ENCODE measurements around the gene GRK5.

DNA sequence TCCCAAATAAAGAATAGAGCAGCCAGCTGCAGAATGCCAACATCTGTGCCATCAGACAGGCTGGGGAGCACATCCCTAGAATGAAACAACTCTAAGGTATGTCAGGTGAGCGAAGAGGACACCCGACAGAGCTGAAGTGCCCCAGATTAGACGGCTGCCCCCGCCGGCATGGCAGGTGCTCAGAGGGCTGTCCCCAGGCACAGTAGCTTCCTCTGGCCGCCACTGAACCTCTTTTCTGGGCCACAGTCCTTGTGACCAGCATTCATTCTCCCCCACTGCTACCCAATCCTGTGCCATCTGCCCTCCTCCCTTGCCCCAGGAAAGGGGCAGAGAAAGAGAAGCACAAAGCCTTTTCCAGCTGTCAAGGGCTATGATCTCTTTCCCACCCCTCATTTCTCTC, 293.4 kb downstream of the GRK5 start:
- TF ChIP-seq, protein P1, sequence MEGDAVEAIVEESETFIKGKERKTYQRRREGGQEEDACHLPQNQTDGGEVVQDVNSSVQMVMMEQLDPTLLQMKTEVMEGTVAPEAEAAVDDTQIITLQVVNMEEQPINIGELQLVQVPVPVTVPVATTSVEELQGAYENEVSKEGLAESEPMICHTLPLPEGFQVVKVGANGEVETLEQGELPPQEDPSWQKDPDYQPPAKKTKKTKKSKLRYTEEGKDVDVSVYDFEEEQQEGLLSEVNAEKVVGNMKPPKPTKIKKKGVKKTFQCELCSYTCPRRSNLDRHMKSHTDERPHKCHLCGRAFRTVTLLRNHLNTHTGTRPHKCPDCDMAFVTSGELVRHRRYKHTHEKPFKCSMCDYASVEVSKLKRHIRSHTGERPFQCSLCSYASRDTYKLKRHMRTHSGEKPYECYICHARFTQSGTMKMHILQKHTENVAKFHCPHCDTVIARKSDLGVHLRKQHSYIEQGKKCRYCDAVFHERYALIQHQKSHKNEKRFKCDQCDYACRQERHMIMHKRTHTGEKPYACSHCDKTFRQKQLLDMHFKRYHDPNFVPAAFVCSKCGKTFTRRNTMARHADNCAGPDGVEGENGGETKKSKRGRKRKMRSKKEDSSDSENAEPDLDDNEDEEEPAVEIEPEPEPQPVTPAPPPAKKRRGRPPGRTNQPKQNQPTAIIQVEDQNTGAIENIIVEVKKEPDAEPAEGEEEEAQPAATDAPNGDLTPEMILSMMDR (IDR thresholded peaks at IDR 0.05; ENCODE audit: borderline replicate concordance, extremely low read depth, low read length, poor library complexity, severe bottlenecking): no peak
- TF ChIP-seq EZH2 (IDR thresholded peaks at IDR 0.05; ENCODE audit: borderline replicate concordance, low read depth, low read length, severe bottlenecking): no peak
